ENCODE results near the gene SPIN1. TPM values are rescaled to one million over a fixed set of nuclear protein-coding genes. Genes with fewer than 3 reads are reported as not detected.

The SPIN1 gene
- total and polyA plus RNA-seq, 2 experiments from 2014 or later: 49.0 to 158 TPM

- no peaks in the 10 kb centered on the region for H3K36me3 ChIP-seq (ENCODE audit: insufficient read depth)
- H3K4me1 ChIP-seq (ENCODE audit: insufficient read depth): peaks cover 17% of the 10 kb centered on the region
- Mint-ChIP-seq H3K4me3 (no peak overlapping the region), H3K9me3 (no peaks in the 10 kb centered on the region; the same call in 2 of the 3 replicates), H3K4me1 (peaks cover 36% of the 10 kb centered on the region), H3K27ac (no peak overlapping the region), H3K36me3 (ENCODE audit: low read depth) (no peaks in the 10 kb centered on the region), H3K27me3 (ENCODE audit: insufficient read depth, low read depth, poor library complexity) (peaks cover 18% of the 10 kb centered on the region)
- H3F3A ChIP-seq (replicated peaks; ENCODE audit: low read depth): no peaks in the 10 kb centered on the region
- H4K20me1 ChIP-seq (replicated peaks; ENCODE audit: insufficient read depth): no peaks in the 10 kb centered on the region
- no peak overlapping the region for H3K4me2 ChIP-seq
- H2AFZ ChIP-seq: no peak overlapping the region
- TF ChIP-seq CREB1 (CRISPR knock-in tag; IDR thresholded peaks at IDR 0.05; ENCODE audit: low read depth): no peak
- TF ChIP-seq EZH2phosphoT487 (IDR thresholded peaks at IDR 0.05; ENCODE audit: unreplicated experiment): no peak
- TF ChIP-seq ZNF114 (CRISPR knock-in tag; IDR thresholded peaks at IDR 0.05): no peak
- TF ChIP-seq STAT1 (IDR thresholded peaks at IDR 0.05; ENCODE audit: unreplicated experiment): no peak
- TF ChIP-seq, protein P1, sequence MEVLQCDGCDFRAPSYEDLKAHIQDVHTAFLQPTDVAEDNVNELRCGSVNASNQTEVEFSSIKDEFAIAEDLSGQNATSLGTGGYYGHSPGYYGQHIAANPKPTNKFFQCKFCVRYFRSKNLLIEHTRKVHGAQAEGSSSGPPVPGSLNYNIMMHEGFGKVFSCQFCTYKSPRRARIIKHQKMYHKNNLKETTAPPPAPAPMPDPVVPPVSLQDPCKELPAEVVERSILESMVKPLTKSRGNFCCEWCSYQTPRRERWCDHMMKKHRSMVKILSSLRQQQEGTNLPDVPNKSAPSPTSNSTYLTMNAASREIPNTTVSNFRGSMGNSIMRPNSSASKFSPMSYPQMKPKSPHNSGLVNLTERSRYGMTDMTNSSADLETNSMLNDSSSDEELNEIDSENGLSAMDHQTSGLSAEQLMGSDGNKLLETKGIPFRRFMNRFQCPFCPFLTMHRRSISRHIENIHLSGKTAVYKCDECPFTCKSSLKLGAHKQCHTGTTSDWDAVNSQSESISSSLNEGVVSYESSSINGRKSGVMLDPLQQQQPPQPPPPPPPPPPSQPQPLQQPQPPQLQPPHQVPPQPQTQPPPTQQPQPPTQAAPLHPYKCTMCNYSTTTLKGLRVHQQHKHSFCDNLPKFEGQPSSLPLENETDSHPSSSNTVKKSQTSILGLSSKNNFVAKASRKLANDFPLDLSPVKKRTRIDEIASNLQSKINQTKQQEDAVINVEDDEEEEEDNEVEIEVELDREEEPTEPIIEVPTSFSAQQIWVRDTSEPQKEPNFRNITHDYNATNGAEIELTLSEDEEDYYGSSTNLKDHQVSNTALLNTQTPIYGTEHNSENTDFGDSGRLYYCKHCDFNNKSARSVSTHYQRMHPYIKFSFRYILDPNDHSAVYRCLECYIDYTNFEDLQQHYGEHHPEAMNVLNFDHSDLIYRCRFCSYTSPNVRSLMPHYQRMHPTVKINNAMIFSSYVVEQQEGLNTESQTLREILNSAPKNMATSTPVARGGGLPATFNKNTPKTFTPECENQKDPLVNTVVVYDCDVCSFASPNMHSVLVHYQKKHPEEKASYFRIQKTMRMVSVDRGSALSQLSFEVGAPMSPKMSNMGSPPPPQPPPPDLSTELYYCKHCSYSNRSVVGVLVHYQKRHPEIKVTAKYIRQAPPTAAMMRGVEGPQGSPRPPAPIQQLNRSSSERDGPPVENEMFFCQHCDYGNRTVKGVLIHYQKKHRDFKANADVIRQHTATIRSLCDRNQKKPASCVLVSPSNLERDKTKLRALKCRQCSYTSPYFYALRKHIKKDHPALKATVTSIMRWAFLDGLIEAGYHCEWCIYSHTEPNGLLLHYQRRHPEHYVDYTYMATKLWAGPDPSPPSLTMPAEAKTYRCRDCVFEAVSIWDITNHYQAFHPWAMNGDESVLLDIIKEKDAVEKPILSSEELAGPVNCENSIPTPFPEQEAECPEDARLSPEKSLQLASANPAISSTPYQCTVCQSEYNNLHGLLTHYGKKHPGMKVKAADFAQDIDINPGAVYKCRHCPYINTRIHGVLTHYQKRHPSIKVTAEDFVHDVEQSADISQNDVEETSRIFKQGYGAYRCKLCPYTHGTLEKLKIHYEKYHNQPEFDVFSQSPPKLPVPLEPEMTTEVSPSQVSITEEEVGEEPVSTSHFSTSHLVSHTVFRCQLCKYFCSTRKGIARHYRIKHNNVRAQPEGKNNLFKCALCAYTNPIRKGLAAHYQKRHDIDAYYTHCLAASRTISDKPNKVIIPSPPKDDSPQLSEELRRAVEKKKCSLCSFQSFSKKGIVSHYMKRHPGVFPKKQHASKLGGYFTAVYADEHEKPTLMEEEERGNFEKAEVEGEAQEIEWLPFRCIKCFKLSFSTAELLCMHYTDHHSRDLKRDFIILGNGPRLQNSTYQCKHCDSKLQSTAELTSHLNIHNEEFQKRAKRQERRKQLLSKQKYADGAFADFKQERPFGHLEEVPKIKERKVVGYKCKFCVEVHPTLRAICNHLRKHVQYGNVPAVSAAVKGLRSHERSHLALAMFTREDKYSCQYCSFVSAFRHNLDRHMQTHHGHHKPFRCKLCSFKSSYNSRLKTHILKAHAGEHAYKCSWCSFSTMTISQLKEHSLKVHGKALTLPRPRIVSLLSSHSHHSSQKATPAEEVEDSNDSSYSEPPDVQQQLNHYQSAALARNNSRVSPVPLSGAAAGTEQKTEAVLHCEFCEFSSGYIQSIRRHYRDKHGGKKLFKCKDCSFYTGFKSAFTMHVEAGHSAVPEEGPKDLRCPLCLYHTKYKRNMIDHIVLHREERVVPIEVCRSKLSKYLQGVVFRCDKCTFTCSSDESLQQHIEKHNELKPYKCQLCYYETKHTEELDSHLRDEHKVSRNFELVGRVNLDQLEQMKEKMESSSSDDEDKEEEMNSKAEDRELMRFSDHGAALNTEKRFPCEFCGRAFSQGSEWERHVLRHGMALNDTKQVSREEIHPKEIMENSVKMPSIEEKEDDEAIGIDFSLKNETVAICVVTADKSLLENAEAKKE (CRISPR knock-in tag; IDR thresholded peaks at IDR 0.05): no peak
- no peak for TF ChIP-seq NANOG (IDR thresholded peaks at IDR 0.05; ENCODE audit: borderline replicate concordance)
- TF ChIP-seq CTCF (conservative IDR thresholded peaks at IDR 0.05; ENCODE audit: low read depth in 2 of 2): no peak
- TF ChIP-seq, protein P2, sequence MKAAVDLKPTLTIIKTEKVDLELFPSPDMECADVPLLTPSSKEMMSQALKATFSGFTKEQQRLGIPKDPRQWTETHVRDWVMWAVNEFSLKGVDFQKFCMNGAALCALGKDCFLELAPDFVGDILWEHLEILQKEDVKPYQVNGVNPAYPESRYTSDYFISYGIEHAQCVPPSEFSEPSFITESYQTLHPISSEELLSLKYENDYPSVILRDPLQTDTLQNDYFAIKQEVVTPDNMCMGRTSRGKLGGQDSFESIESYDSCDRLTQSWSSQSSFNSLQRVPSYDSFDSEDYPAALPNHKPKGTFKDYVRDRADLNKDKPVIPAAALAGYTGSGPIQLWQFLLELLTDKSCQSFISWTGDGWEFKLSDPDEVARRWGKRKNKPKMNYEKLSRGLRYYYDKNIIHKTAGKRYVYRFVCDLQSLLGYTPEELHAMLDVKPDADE (IDR thresholded peaks at IDR 0.05): no peak
- TF ChIP-seq EZH2 (IDR thresholded peaks at IDR 0.05; ENCODE audit: low read depth, unreplicated experiment): no peak
- TF ChIP-seq JUNB (IDR thresholded peaks at IDR 0.05; ENCODE audit: unreplicated experiment): no peak
- TF ChIP-seq REST (IDR thresholded peaks at IDR 0.05; ENCODE audit: unreplicated experiment): no peak
- no peak overlapping the region for H3K27ac ChIP-seq (ENCODE audit: low read depth)
- ATAC-seq (no peak), DNase-seq (ENCODE audit: low spot score) (no peak)
- no peak overlapping the region for H3K4me3 ChIP-seq
- H3K79me2 ChIP-seq (replicated peaks; ENCODE audit: insufficient read depth): no peaks in the 10 kb centered on the region
- no peaks in the 10 kb centered on the region for H3K27me3 ChIP-seq (ENCODE audit: insufficient read depth)
- no peaks in the 10 kb centered on the region for H3K9me2 ChIP-seq (ENCODE audit: insufficient read depth)
These were observed 136.7 kb downstream of the SPIN1 start for GRCh38 chr9:88524911-88525310.
